GOT3 (cell line): ENCODE results near the gene F7.
"Not testable (repeated sequence)": the region's sequence is repeated elsewhere in the genome, so short reads cannot be mapped to it uniquely, and the experiment has no call there.

Experiments
- DNase-seq: peaks from one replicate; lab custom pipeline; 2025; ENCODE audit warnings: mixed read lengths; lab: John Stamatoyannopoulos, UW

The F7 gene

GRCh38 chr13:113102302-113102701 is 3.3 kb upstream of the F7 start:
- DNase-seq = not testable (repeated sequence)

- no peak for DNase-seq
Measured at GRCh38 chr13:113102727-113103126, 2.9 kb upstream of the F7 start.

GRCh38 chr13:113103646-113104045 is 1.9 kb upstream of the F7 start:
- DNase-seq = no peak

GRCh38 chr13:113105921-113106452 is 396 bp downstream of the F7 start:
- no peak for DNase-seq

- no peak for DNase-seq
Measured at GRCh38 chr13:113106711-113107351, 1.2 kb downstream of the F7 start.

GRCh38 chr13:113108521-113108920 is 2.9 kb downstream of the F7 start:
- DNase-seq = not testable (repeated sequence)

- DNase-seq = no peak
Measured at GRCh38 chr13:113109151-113110047, 3.8 kb downstream of the F7 start.

- DNase-seq = no peak
Measured at GRCh38 chr13:113110048-113110851, 4.7 kb downstream of the F7 start.

- DNase-seq = no peak
Measured at GRCh38 chr13:113110852-113111315, 5.3 kb downstream of the F7 start.

GRCh38 chr13:113111821-113112220 is 6.2 kb downstream of the F7 start:
- DNase-seq = not testable (repeated sequence)

GRCh38 chr13:113112475-113112874 is 6.9 kb downstream of the F7 start:
- not testable (repeated sequence) for DNase-seq

GRCh38 chr13:113112893-113113845 is 7.6 kb downstream of the F7 start:
- no peak for DNase-seq

- no peak for DNase-seq
Measured at GRCh38 chr13:113113846-113114271, 8.3 kb downstream of the F7 start.

- DNase-seq = no peak
Measured at GRCh38 chr13:113114511-113115362, 9.1 kb downstream of the F7 start.

- DNase-seq = no peak
Measured at GRCh38 chr13:113115363-113116205, 10.0 kb downstream of the F7 start.

GRCh38 chr13:113116206-113116800 is 10.7 kb downstream of the F7 start:
- DNase-seq = no peak

GRCh38 chr13:113116871-113117271 is 11.3 kb downstream of the F7 start:
- DNase-seq = no peak

GRCh38 chr13:113117335-113117872 is 11.8 kb downstream of the F7 start:
- DNase-seq = no peak
